Lung (tissue), 12 donors: ENCODE data around the gene ROBO1. TPM values are rescaled to one million over a fixed set of nuclear protein-coding genes. Genes with fewer than 3 reads are reported as not detected.

ENCODE experiments used
- ATAC-seq: fragments of 200-7000 bp; cut with Tn5 transposase; one replicate; pipeline ENCODE4 v1.9.1; 2020; ENCODE audit warnings: moderate number of reproducible peaks; ENCODE audit not compliant: insufficient read depth, low FRiP score
- DNase-seq, 3 donors: peaks; one replicate each; pipeline ENCODE4 v3.0.0-alpha.2; 2013 to 2017
- H3K27ac ChIP-seq, 2 donors: one replicate each; pipeline ENCODE4 v1.5.1; 2013; ENCODE audit warnings: mild to moderate bottlenecking in 2 of 2, moderate library complexity in 2 of 2, control low read depth in 1 of 2, inconsistent platforms in 1 of 2, low read depth in 1 of 2, low read length in 1 of 2
- H3K27me3 ChIP-seq, 3 donors: one replicate each; pipeline ENCODE4 v1.5.1; 2013; ENCODE audit warnings: low read length in 2 of 3; ENCODE audit not compliant: control insufficient read depth in 3 of 3, insufficient read depth in 3 of 3
- H3K36me3 ChIP-seq, 4 donors: one replicate each; pipeline ENCODE4 v1.5.1; 2013; ENCODE audit warnings: low read length in 4 of 4, mild to moderate bottlenecking in 1 of 4, moderate library complexity in 1 of 4; ENCODE audit not compliant: control insufficient read depth in 4 of 4, insufficient read depth in 4 of 4
- H3K4me1 ChIP-seq, 5 donors: one replicate each; pipeline ENCODE4 v1.5.1; 2013; ENCODE audit warnings: low read length in 5 of 5, mild to moderate bottlenecking in 2 of 5, moderate library complexity in 1 of 5; ENCODE audit not compliant: control insufficient read depth in 5 of 5, insufficient read depth in 5 of 5
- H3K4me3 ChIP-seq: one replicate; pipeline ENCODE4 v1.5.1; 2013; ENCODE audit warnings: mild to moderate bottlenecking, control low read depth, moderate library complexity
- H3K9ac ChIP-seq, 2 donors: one replicate each; pipeline ENCODE4 v1.5.1; 2013; ENCODE audit warnings: low read length in 2 of 2, control low read depth in 1 of 2; ENCODE audit not compliant: insufficient read depth in 1 of 2
- H3K9me3 ChIP-seq, 4 donors: one replicate each; pipeline ENCODE4 v1.5.1; 2013; ENCODE audit warnings: low read length in 3 of 4, mild to moderate bottlenecking in 1 of 4, moderate library complexity in 1 of 4; ENCODE audit not compliant: control insufficient read depth in 4 of 4, insufficient read depth in 3 of 4
- WGBS, 2 donors: extraction: QIAGEN DNeasy Blood & Tissue Kit; methylation state at CpG; one replicate each; pipeline ENCODE4 v1.1.7; 2013; 5-methylcytosine and 5-hydroxymethylcytosine counted together
- polyA plus RNA-seq, 2 donors: library from polyadenylated mRNA; stranded (reverse); fragments of 200-250 nt; gene quantifications; one replicate each; pipeline ENCODE4 v1.2.1, GENCODE V29; 2013
- total RNA-seq, 2 donors: library from RNA; depleted of rRNA in 1 of 2; stranded (reverse); fragments of >200 nt in 1 of 2; gene quantifications; one replicate each; pipeline ENCODE4 v1.2.1, GENCODE V29; 2014 to 2021
- TF ChIP-seq, protein P1 (sequence below): IDR thresholded peaks from 2 replicates; pipeline ENCODE4 v1.5.1; 2012; ENCODE audit warnings: mild to moderate bottlenecking; ENCODE audit errors: control extremely low read depth, extremely low read depth
- donor health status: control.
- donor health status: control.
- donor health status: Bipolar disorder and iron deficiency.
- donor health status: healthy.
- donor health status: DM: yes; HTN: yes; CAD: no.

Gene ROBO1
- total and polyA plus RNA-seq, 4 donors: 2.6 to 72.6 (median 15.7) TPM

- no peaks in the 10 kb centered on the region for H3K4me1 ChIP-seq
- TF ChIP-seq, protein P1, sequence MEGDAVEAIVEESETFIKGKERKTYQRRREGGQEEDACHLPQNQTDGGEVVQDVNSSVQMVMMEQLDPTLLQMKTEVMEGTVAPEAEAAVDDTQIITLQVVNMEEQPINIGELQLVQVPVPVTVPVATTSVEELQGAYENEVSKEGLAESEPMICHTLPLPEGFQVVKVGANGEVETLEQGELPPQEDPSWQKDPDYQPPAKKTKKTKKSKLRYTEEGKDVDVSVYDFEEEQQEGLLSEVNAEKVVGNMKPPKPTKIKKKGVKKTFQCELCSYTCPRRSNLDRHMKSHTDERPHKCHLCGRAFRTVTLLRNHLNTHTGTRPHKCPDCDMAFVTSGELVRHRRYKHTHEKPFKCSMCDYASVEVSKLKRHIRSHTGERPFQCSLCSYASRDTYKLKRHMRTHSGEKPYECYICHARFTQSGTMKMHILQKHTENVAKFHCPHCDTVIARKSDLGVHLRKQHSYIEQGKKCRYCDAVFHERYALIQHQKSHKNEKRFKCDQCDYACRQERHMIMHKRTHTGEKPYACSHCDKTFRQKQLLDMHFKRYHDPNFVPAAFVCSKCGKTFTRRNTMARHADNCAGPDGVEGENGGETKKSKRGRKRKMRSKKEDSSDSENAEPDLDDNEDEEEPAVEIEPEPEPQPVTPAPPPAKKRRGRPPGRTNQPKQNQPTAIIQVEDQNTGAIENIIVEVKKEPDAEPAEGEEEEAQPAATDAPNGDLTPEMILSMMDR: no peak
- no peaks in the 10 kb centered on the region for H3K27me3 ChIP-seq
- H3K9ac ChIP-seq: no peak overlapping the region
- H3K36me3 ChIP-seq: peaks cover 0 to 26% (median 6%) of the 10 kb centered on the region in 4 donors
- ATAC-seq: no peak
- DNase-seq: no peak
- H3K27ac ChIP-seq: no peak overlapping the region
- H3K9me3 ChIP-seq: no peaks in the 10 kb centered on the region
- H3K4me3 ChIP-seq: no peak overlapping the region
- 81 to 83% methylated on average over 2 of the region's 2 CpGs for WGBS, 2 donors
These were observed 1126.1 kb downstream of the ROBO1 start for GRCh38 chr3:78641703-78642102.

DNA sequence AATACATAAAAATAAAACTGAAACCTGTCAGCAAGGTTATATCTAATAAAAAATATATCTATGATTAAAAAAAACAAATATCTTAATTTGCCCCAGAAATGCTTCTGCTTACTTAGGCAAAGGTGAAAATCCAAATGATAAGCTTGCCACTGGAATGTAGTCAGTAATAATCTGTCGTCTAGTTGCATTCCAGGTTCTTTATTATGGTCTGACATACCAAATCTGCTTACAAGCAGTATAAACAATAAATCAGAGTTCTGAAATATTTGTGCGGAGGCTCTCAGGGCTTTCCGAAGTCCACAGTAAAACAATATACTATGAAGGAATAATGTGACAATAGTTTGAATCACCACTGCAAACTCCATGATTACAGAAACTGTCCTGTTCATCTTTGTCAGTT is 1133.5 kb downstream of the ROBO1 start:
- Histone ChIP-seq H3K4me1 (peaks cover 0 to 4% (median 0%) of the 10 kb centered on the region in 5 donors), H3K9me3 (no peaks in the 10 kb centered on the region), H3K27me3 (no peaks in the 10 kb centered on the region), H3K36me3 (peaks cover 0 to 31% (median 11%) of the 10 kb centered on the region in 4 donors), H3K9ac (no peak overlapping the region), H3K27ac (no peak overlapping the region), H3K4me3 (no peak overlapping the region)
- DNase-seq (no peak), ATAC-seq (no peak)
- WGBS, 2 donors: 76 to 77% methylated on average over 3 of the region's 3 CpGs
- TF ChIP-seq, protein P1: no peak

DNA sequence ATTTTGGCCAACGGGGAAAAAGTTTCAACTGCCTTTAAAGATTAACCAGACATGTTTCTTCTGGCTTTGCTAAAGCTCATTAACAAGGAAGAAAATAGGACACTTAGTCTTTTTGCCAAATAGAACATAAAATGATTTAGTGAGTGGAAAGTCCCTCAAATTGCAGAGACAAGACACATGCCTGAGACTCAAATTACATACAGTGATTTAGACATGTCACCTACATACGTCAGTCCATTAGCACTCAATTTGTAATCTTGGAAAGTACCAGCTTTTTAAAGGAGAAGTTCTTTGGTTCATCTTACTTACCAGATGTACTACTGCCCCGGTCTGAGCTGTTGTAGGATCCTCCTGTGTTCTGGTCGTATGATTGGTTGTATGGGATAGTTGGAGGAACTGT is 1134.2 kb downstream of the ROBO1 start:
- Histone ChIP-seq H3K36me3 (peaks cover 0 to 30% (median 12%) of the 10 kb centered on the region in 4 donors), H3K27me3 (no peaks in the 10 kb centered on the region), H3K9ac (no peak overlapping the region), H3K4me3 (no peak overlapping the region), H3K4me1 (peaks cover 0 to 4% (median 0%) of the 10 kb centered on the region in 5 donors), H3K27ac (no peak overlapping the region), H3K9me3 (no peaks in the 10 kb centered on the region)
- ATAC-seq (no peak), DNase-seq (no peak)
- TF ChIP-seq, protein P1: no peak
- WGBS, 2 donors: 79 to 83% methylated on average over 4 of the region's 4 CpGs

GRCh38 chr3:78632925-78633553 is 1134.8 kb downstream of the ROBO1 start:
- Histone ChIP-seq H3K4me1 (peaks cover 0 to 4% (median 0%) of the 10 kb centered on the region in 5 donors), H3K9ac (no peak overlapping the region), H3K27me3 (no peaks in the 10 kb centered on the region), H3K27ac (no peak overlapping the region), H3K9me3 (no peaks in the 10 kb centered on the region), H3K4me3 (no peak overlapping the region), H3K36me3 (peaks cover 0 to 32% (median 15%) of the 10 kb centered on the region in 4 donors)
- ATAC-seq (no peak), DNase-seq (peak in 2 of 3 donors; percentile 25 to 44)
- WGBS, 2 donors: 80 to 82% methylated on average over 6 of the region's 6 CpGs
- TF ChIP-seq, protein P1: no peak
